ENCODE measurements around the gene ARHGEF39. TPM values are rescaled to one million over a fixed set of nuclear protein-coding genes. Genes with fewer than 3 reads are reported as not detected.

The ARHGEF39 gene
- total and polyA plus RNA-seq, 10 of the 15 experiments (the other 5 are each of a cell fraction or from before 2014, with no cell fraction given) = 2.0 to 28.9 (median 13.2) TPM

DNA sequence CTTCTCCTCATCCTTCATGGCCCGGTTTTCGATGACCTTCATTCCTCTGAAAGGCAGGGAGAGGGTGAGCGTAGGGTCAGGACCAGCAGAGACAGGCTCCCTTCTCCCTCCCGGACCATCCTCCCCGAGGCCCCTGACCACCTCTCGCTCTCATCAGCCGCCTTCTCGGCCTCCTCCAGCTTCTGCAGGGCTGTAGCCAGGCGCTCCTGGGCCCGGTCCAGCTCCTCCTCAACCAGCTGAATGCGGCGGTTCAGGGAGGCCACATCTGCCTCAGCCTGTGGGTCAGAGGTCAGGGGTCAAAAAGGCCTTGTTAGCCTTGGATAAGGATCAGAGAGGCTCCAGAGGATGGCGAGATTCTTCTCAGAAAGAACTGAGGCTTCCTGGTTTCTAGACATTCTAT is 20.5 kb upstream of the ARHGEF39 start:
- in situ Hi-C loops (cut with MboI) (no loop called here), intact Hi-C loops (cut with micrococcal nuclease; ENCODE audit: unreplicated experiment) (no loop called here)
- FAIRE-seq = no peak
- ChIA-PET SMC1A (ENCODE audit: uncharacterized antibody, unreplicated experiment) (interaction anchor here (1.1 to 1.2 kb wide), 2 partner anchors 9 to 24 kb away, joined by 3 to 5 read pairs; no protein-coding TSS in a partner anchor), CTCF (interaction anchor here (5.0 kb wide), 1 partner anchor 10 kb away, joined by 39 read pairs; no protein-coding TSS in a partner anchor), RAD21 (ENCODE audit: unreplicated experiment) (no interaction called here), POLR2A (interaction anchor here (2.7 kb wide), 1 partner anchor 11 kb away, joined by 8 read pairs; no protein-coding TSS in a partner anchor)
- no peak overlapping the region for H3K9ac ChIP-seq (ENCODE audit: control insufficient read depth, insufficient read depth, low read length)
- no peaks in the 10 kb centered on the region for H3K36me3 ChIP-seq (ENCODE audit: control insufficient read depth in 2 of 2, insufficient read depth in 2 of 2, low read length in 1 of 2)
- no peak overlapping the region for H3K27ac ChIP-seq (ENCODE audit: control insufficient read depth, insufficient read depth)
- 45% methylated on average over 12 of the region's 13 CpGs for WGBS (ENCODE audit: insufficient coverage, insufficient replicate concordance, low lambda C conversion rate, missing lambda C conversion rate)
- H3K79me2 ChIP-seq (ENCODE audit: control insufficient read depth, insufficient read depth, low read length) = no peaks in the 10 kb centered on the region; the same call in 1 of the 2 replicates
- H3K27me3 ChIP-seq (replicated peaks in 1 of 2; ENCODE audit: control insufficient read depth in 2 of 2, insufficient read depth in 2 of 2, low read length in 1 of 2) = no peaks in the 10 kb centered on the region; a peak in 1 of 4 replicates
- BruUV-seq (replicated peaks) = no TSS peak
- DNase-seq (ENCODE audit: low read depth, low spot score) = no peak
- H2AFZ ChIP-seq (ENCODE audit: control insufficient read depth, low read depth, low read length) = no peak overlapping the region
- no peak for ATAC-seq
- no peak overlapping the region for H3K4me2 ChIP-seq (ENCODE audit: control insufficient read depth, insufficient read depth)
- H3K9me3 ChIP-seq (replicated peaks; ENCODE audit: control insufficient read depth, insufficient read depth, low read length) = no peaks in the 10 kb centered on the region
- no peaks in the 10 kb centered on the region for H4K20me1 ChIP-seq (ENCODE audit: control insufficient read depth, insufficient read depth)
- H3K4me1 ChIP-seq (ENCODE audit: control insufficient read depth, insufficient read depth, low read length) = peaks cover 2% of the 10 kb centered on the region
- TF ChIP-seq, protein P1, sequence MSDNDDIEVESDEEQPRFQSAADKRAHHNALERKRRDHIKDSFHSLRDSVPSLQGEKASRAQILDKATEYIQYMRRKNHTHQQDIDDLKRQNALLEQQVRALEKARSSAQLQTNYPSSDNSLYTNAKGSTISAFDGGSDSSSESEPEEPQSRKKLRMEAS (IDR thresholded peaks at IDR 0.05; ENCODE audit: low read depth, low read length) = no peak
- TF ChIP-seq TCF7 (IDR thresholded peaks at IDR 0.05; ENCODE audit: borderline replicate concordance) (no peak), HDAC6 (IDR thresholded peaks at IDR 0.05; ENCODE audit: unreplicated experiment) (no peak), PML (IDR thresholded peaks at IDR 0.05; ENCODE audit: low read length) (no peak)
- TF ChIP-seq, protein P2, sequence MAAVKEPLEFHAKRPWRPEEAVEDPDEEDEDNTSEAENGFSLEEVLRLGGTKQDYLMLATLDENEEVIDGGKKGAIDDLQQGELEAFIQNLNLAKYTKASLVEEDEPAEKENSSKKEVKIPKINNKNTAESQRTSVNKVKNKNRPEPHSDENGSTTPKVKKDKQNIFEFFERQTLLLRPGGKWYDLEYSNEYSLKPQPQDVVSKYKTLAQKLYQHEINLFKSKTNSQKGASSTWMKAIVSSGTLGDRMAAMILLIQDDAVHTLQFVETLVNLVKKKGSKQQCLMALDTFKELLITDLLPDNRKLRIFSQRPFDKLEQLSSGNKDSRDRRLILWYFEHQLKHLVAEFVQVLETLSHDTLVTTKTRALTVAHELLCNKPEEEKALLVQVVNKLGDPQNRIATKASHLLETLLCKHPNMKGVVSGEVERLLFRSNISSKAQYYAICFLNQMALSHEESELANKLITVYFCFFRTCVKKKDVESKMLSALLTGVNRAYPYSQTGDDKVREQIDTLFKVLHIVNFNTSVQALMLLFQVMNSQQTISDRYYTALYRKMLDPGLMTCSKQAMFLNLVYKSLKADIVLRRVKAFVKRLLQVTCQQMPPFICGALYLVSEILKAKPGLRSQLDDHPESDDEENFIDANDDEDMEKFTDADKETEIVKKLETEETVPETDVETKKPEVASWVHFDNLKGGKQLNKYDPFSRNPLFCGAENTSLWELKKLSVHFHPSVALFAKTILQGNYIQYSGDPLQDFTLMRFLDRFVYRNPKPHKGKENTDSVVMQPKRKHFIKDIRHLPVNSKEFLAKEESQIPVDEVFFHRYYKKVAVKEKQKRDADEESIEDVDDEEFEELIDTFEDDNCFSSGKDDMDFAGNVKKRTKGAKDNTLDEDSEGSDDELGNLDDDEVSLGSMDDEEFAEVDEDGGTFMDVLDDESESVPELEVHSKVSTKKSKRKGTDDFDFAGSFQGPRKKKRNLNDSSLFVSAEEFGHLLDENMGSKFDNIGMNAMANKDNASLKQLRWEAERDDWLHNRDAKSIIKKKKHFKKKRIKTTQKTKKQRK (IDR thresholded peaks at IDR 0.05; ENCODE audit: low read depth, low read length) = no peak
- H3K4me3 ChIP-seq = no peak overlapping the region
